Osteoblast (primary cell): ENCODE results near the gene POU2F3. TPM values are rescaled to one million over a fixed set of nuclear protein-coding genes. Genes with fewer than 3 reads are reported as not detected.
A peak's percentile ranks its signal among the peaks of the same experiment; 100 is the strongest.

Source experiments
- DNase-seq: peaks from one replicate; pipeline ENCODE4 v3.0.0; 2011; ENCODE audit warnings: low spot score, mixed read lengths; ENCODE audit not compliant: insufficient read length; ENCODE audit errors: missing footprints
- H2AFZ ChIP-seq: 2 replicates; pipeline ENCODE4 v1.6.0; 2011; ENCODE audit warnings: mild to moderate bottlenecking, low read length
- H3K27ac ChIP-seq: 2 replicates; pipeline ENCODE4 v1.5.1; 2011; ENCODE audit warnings: mild to moderate bottlenecking, low read depth, low read length, moderate library complexity
- H3K27me3 ChIP-seq: 2 replicates; pipeline ENCODE4 v1.6.0; 2012; ENCODE audit warnings: mild to moderate bottlenecking, control low read depth, inconsistent platforms, low read length, moderate library complexity; ENCODE audit not compliant: insufficient read depth
- H3K36me3 ChIP-seq: 2 replicates; pipeline ENCODE4 v1.5.1; 2011; ENCODE audit warnings: mild to moderate bottlenecking, low read length, control low read depth, moderate library complexity; ENCODE audit not compliant: insufficient read depth
- H3K4me1 ChIP-seq: 2 replicates; pipeline ENCODE4 v1.5.1; 2011; ENCODE audit warnings: mild to moderate bottlenecking, low read length, control low read depth, moderate library complexity; ENCODE audit not compliant: insufficient read depth
- H3K4me2 ChIP-seq: 2 replicates; pipeline ENCODE4 v1.6.0; 2011; ENCODE audit warnings: mild to moderate bottlenecking, low read length; ENCODE audit not compliant: insufficient read depth
- H3K4me3 ChIP-seq: fragments of 200-600 bp; sonication (generic); 3 replicates; pipeline ENCODE4 v1.5.1; 2012; ENCODE audit warnings: mild to moderate bottlenecking, low read length, inconsistent platforms; ENCODE audit not compliant: insufficient read depth
- H3K79me2 ChIP-seq: 2 replicates; pipeline ENCODE4 v1.6.0; 2012; ENCODE audit warnings: mild to moderate bottlenecking, low read length, control low read depth, inconsistent platforms; ENCODE audit not compliant: insufficient read depth
- H3K9me3 ChIP-seq: 2 replicates; pipeline ENCODE4 v1.5.1; 2011; ENCODE audit warnings: low read depth, low read length, control low read depth
- H4K20me1 ChIP-seq: 2 replicates; pipeline ENCODE4 v1.6.0; 2012; ENCODE audit warnings: mild to moderate bottlenecking, low read length, control low read depth; ENCODE audit not compliant: insufficient read depth
- CTCF ChIP-seq: IDR thresholded peaks from 2 replicates; pipeline ENCODE4 v1.5.1; 2011; ENCODE audit warnings: mild to moderate bottlenecking, low read depth, low read length, moderate library complexity; ENCODE audit errors: extremely low read depth
- total RNA-seq: library from RNA; depleted of rRNA; stranded (reverse); fragments of >200 nt; gene quantifications from 2 replicates; pipeline ENCODE4 v1.2.3, GENCODE V29; 2012

The POU2F3 gene
- total RNA-seq, 1 donor: under 0.01 TPM

- H3K27me3 ChIP-seq: no peaks in the 10 kb centered on the region
- H3K27ac ChIP-seq: peak within 1 kb of the TSS; percentile 94
- H2AFZ ChIP-seq: peak within 1 kb of the TSS; percentile 90
- no peaks in the 10 kb centered on the region for H4K20me1 ChIP-seq
- peaks cover 4% of the 10 kb centered on the region for H3K36me3 ChIP-seq
- peak within 1 kb of the TSS; percentile 79 for H3K4me3 ChIP-seq
- H3K79me2 ChIP-seq: peaks cover 26% of the 10 kb centered on the region
- no peaks in the 10 kb centered on the region for H3K9me3 ChIP-seq
- H3K4me2 ChIP-seq: peak within 1 kb of the TSS; percentile 91
- H3K4me1 ChIP-seq: peaks cover 27% of the 10 kb centered on the region
- no peak for TF ChIP-seq CTCF
- DNase-seq: peak; percentile 88
Observed at GRCh38 chr11:120324932-120325810, 85.2 kb downstream of the POU2F3 start, which contains the start of gene TLCD5. TLCD5 (plus strand) TSS chr11:120325299; CDS start chr11:120327442, 2,143 bp downstream.

- H3K4me1 ChIP-seq: peaks cover 36% of the 10 kb centered on the region
- no peak overlapping the region for H2AFZ ChIP-seq
- H3K36me3 ChIP-seq: peaks cover 12% of the 10 kb centered on the region
- TF ChIP-seq CTCF: no peak
- peaks cover 26% of the 10 kb centered on the region for H3K79me2 ChIP-seq
- no peaks in the 10 kb centered on the region for H4K20me1 ChIP-seq
- H3K27ac ChIP-seq: peak overlapping the region; percentile 94
- H3K9me3 ChIP-seq: no peaks in the 10 kb centered on the region
- no peaks in the 10 kb centered on the region for H3K27me3 ChIP-seq
- no peak for DNase-seq
- H3K4me2 ChIP-seq: peak overlapping the region; percentile 91
- peak overlapping the region; percentile 79 for H3K4me3 ChIP-seq
Observed at GRCh38 chr11:120326228-120326627, 86.3 kb downstream of the POU2F3 start.

- Histone ChIP-seq H3K27me3 (no peaks in the 10 kb centered on the region), H4K20me1 (no peaks in the 10 kb centered on the region), H3K4me3 (peak overlapping the region; percentile 79), H3K36me3 (peaks cover 12% of the 10 kb centered on the region), H3K4me2 (peak overlapping the region; percentile 91), H3K9me3 (no peaks in the 10 kb centered on the region), H3K27ac (peak overlapping the region; percentile 94), H3K79me2 (peaks cover 26% of the 10 kb centered on the region), H3K4me1 (peaks cover 43% of the 10 kb centered on the region), H2AFZ (no peak overlapping the region)
- DNase-seq: peak; percentile 72
- TF ChIP-seq CTCF: no peak
Observed at GRCh38 chr11:120326845-120327281, 86.9 kb downstream of the POU2F3 start.

- H3K79me2 ChIP-seq: peaks cover 26% of the 10 kb centered on the region
- peak overlapping the region; percentile 29 for H3K4me3 ChIP-seq
- H3K4me1 ChIP-seq: peaks cover 47% of the 10 kb centered on the region
- H3K4me2 ChIP-seq: peak overlapping the region; percentile 91
- no peak for TF ChIP-seq CTCF
- no peaks in the 10 kb centered on the region for H4K20me1 ChIP-seq
- H3K36me3 ChIP-seq: peaks cover 12% of the 10 kb centered on the region
- H2AFZ ChIP-seq: no peak overlapping the region
- H3K27ac ChIP-seq: peak overlapping the region; percentile 94
- no peaks in the 10 kb centered on the region for H3K27me3 ChIP-seq
- H3K9me3 ChIP-seq: no peaks in the 10 kb centered on the region
- no peak for DNase-seq
Observed at GRCh38 chr11:120327311-120327710, 87.4 kb downstream of the POU2F3 start.
